Small intestine (tissue), 7 donors: Measurements from ENCODE around the gene IGSF21. TPM values are rescaled to one million over a fixed set of nuclear protein-coding genes. Genes with fewer than 3 reads are reported as not detected.

Experiments
- DNase-seq, 2 donors: peaks; one replicate each; pipeline versions ENCODE4 v3.0.0 to v3.0.0-alpha.2; 2013
- FAIRE-seq: peaks from 2 replicates; lab custom pipeline; 2012; peaks lifted over from hg19 to GRCh38; lab: Jason Lieb, UNC
- H3K27ac ChIP-seq, 3 donors: one replicate each; pipeline ENCODE4 v1.5.1; 2013; ENCODE audit warnings: low read length in 2 of 3, mild to moderate bottlenecking in 2 of 3, control low read depth in 1 of 3, inconsistent platforms in 1 of 3, low read depth in 1 of 3, moderate library complexity in 1 of 3
- H3K27me3 ChIP-seq, 3 donors: one replicate each; pipeline ENCODE4 v1.6.1; 2013; ENCODE audit warnings: low read length in 3 of 3, inconsistent platforms in 1 of 3; ENCODE audit not compliant: control insufficient read depth in 3 of 3, insufficient read depth in 3 of 3
- H3K36me3 ChIP-seq, 3 donors: one replicate each; pipeline ENCODE4 v1.6.1; 2013; ENCODE audit warnings: low read length in 3 of 3, inconsistent platforms in 1 of 3, low read depth in 1 of 3, mild to moderate bottlenecking in 1 of 3, moderate library complexity in 1 of 3; ENCODE audit not compliant: control insufficient read depth in 3 of 3, insufficient read depth in 2 of 3
- H3K4me1 ChIP-seq, 3 donors: one replicate each; pipeline ENCODE4 v1.6.1; 2013; ENCODE audit warnings: low read length in 2 of 3, inconsistent platforms in 1 of 3, low read depth in 1 of 3, mild to moderate bottlenecking in 1 of 3, moderate library complexity in 1 of 3; ENCODE audit not compliant: control insufficient read depth in 3 of 3, insufficient read depth in 2 of 3
- H3K4me3 ChIP-seq, 3 donors: one replicate each; pipeline ENCODE4 v1.5.1; 2013; ENCODE audit warnings: low read length in 3 of 3, control low read depth in 1 of 3, inconsistent platforms in 1 of 3, low read depth in 1 of 3, mild to moderate bottlenecking in 1 of 3, moderate library complexity in 1 of 3
- H3K9me3 ChIP-seq, 2 donors: one replicate each; pipeline ENCODE4 v1.6.1; 2013; ENCODE audit warnings: low read depth in 1 of 2, low read length in 1 of 2; ENCODE audit not compliant: control insufficient read depth in 2 of 2, insufficient read depth in 1 of 2
- WGBS, 3 donors: extraction: QIAGEN DNeasy Blood & Tissue Kit; methylation state at CpG; one replicate each; pipeline ENCODE4 v1.1.7; 2013; 5-methylcytosine and 5-hydroxymethylcytosine counted together
- polyA plus RNA-seq, 4 donors: library from polyadenylated mRNA; stranded (reverse) in 3 of 4; unstranded in 1 of 4; fragments of 200-250 nt in 3 of 4; fragments of 120-200 nt in 1 of 4; gene quantifications; one replicate each; pipeline versions ENCODE4 v1.2.1 to v1.2.3, GENCODE V29; 2013
- donor health status: healthy with polysubstance abuse.
- donor health status: control.
- donor health status: control.
- donor health status: Bipolar disorder and iron deficiency.
- donor health status: healthy.

The IGSF21 gene
- polyA plus RNA-seq, 4 donors: 0.18 to 0.38 TPM; not detected in 2

GRCh38 chr1:18332576-18332975 lies 225.0 kb downstream of the IGSF21 start:
- H3K27me3 ChIP-seq: no peaks in the 10 kb centered on the region
- no peaks in the 10 kb centered on the region for H3K4me1 ChIP-seq
- DNase-seq: no peak
- no peak overlapping the region for H3K4me3 ChIP-seq
- H3K36me3 ChIP-seq: no peaks in the 10 kb centered on the region
- WGBS, 3 donors: 25 to 42% (median 35%) methylated on average over 6 of the region's 6 CpGs
- no peak overlapping the region for H3K27ac ChIP-seq
- no peaks in the 10 kb centered on the region for H3K9me3 ChIP-seq
- no peak for FAIRE-seq

DNA sequence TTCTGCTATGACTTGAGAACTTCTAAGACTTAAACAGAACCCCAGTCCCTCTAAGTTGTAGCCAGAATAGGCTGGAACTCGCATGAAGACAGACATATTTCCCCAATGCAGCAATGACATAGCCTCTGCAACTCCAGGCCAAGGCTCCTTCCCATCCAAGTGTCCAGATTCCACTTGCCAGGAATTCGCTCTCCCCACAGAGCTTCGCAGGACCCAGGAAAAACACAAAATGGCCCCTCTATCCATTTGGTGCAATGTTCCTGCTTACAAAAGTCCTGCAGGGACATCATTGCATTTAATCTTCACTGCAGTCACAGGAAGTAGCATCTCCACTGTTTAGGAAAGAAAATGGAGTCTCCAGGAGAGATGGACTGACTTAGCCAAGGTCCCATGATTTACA lies 225.6 kb downstream of the IGSF21 start:
- FAIRE-seq (no peak), DNase-seq (no peak)
- Histone ChIP-seq H3K27ac (no peak overlapping the region), H3K4me1 (no peaks in the 10 kb centered on the region), H3K27me3 (no peaks in the 10 kb centered on the region), H3K4me3 (no peak overlapping the region), H3K36me3 (no peaks in the 10 kb centered on the region), H3K9me3 (no peaks in the 10 kb centered on the region)
- WGBS, 3 donors: 75 to 81% (median 77%) methylated on average over 3 of the region's 3 CpGs

GRCh38 chr1:18336801-18337200 lies 229.2 kb downstream of the IGSF21 start:
- Histone ChIP-seq H3K27ac (no peak overlapping the region), H3K9me3 (no peaks in the 10 kb centered on the region), H3K36me3 (no peaks in the 10 kb centered on the region), H3K27me3 (no peaks in the 10 kb centered on the region), H3K4me3 (no peak overlapping the region), H3K4me1 (no peaks in the 10 kb centered on the region)
- FAIRE-seq (no peak), DNase-seq (no peak)
- WGBS, 3 donors: 47 to 80% (median 62%) methylated on average over 4 of the region's 4 CpGs

DNA sequence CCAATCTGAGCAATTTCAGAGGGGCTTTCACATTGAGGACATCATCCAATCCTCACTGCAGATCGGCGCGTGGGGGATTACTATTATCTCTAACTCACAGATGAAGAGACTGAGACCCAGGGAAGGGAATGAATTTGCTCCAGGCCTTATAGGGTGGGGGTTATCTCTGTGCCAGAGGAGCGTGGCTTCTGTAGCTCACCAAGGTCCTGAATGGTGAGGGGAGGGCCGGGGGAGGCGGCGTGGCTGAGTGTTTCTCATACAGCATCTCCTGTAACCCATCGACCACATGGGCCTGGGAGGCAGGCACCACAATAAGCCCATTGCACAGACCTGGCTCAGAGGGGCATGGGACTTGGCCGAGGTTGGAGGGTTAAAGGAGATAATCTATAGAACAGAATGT lies 230.2 kb downstream of the IGSF21 start:
- Histone ChIP-seq H3K4me3 (no peak overlapping the region), H3K36me3 (no peaks in the 10 kb centered on the region), H3K27ac (no peak overlapping the region), H3K4me1 (no peaks in the 10 kb centered on the region), H3K27me3 (no peaks in the 10 kb centered on the region), H3K9me3 (no peaks in the 10 kb centered on the region)
- DNase-seq (no peak), FAIRE-seq (no peak)
- 65 to 75% (median 73%) methylated on average over 9 of the region's 9 CpGs for WGBS, 3 donors

GRCh38 chr1:18339161-18339560 lies 231.6 kb downstream of the IGSF21 start:
- H3K4me1 ChIP-seq: no peaks in the 10 kb centered on the region
- H3K9me3 ChIP-seq: no peaks in the 10 kb centered on the region
- no peak for DNase-seq
- no peaks in the 10 kb centered on the region for H3K27me3 ChIP-seq
- no peak overlapping the region for H3K4me3 ChIP-seq
- no peaks in the 10 kb centered on the region for H3K36me3 ChIP-seq
- 68 to 83% (median 82%) methylated on average over 11 of the region's 11 CpGs for WGBS, 3 donors
- no peak for FAIRE-seq
- H3K27ac ChIP-seq: no peak overlapping the region

DNA sequence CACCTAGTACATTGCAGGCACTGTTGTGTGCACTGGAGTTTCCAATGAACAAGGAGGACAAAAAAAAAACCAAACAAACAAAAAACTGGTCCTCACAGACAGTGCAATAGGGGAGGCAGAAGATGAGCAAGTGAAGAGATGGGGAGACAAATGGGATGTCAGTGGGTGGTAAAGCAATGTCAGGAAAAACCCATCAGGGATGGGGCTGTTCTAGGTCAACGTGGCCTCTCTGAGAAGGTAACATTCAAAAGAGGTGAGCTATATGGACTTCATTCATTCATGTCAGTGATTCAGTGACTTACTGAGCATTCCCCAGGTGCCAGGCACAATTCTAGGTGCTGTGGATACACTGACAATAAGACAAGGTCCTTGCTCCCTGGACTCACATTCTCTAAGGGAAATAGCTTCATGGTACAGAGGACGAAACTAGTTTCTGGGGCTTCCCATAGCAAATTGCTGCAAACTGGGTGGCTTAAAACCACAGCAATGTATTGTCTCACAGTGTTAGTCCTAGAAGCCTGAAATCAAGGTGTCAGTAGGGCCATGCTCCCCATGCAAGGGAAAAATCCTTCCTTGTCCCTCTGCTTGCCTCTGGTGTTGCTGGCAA lies 232.7 kb downstream of the IGSF21 start:
- FAIRE-seq (no peak), DNase-seq (no peak)
- H3K9me3 ChIP-seq: no peaks in the 10 kb centered on the region
- 51 to 65% (median 63%) methylated on average over 2 of the region's 2 CpGs for WGBS, 3 donors
- no peaks in the 10 kb centered on the region for H3K4me1 ChIP-seq
- H3K4me3 ChIP-seq: no peak overlapping the region
- no peaks in the 10 kb centered on the region for H3K27me3 ChIP-seq
- H3K36me3 ChIP-seq: no peaks in the 10 kb centered on the region
- H3K27ac ChIP-seq: no peak overlapping the region

- WGBS, 3 donors: 51 to 70% (median 59%) methylated on average over 2 of the region's 2 CpGs
- Histone ChIP-seq H3K4me1 (no peaks in the 10 kb centered on the region), H3K36me3 (no peaks in the 10 kb centered on the region), H3K27ac (no peak overlapping the region), H3K27me3 (no peaks in the 10 kb centered on the region), H3K9me3 (no peaks in the 10 kb centered on the region), H3K4me3 (no peak overlapping the region)
- FAIRE-seq (no peak), DNase-seq (no peak)
These were observed 233.2 kb downstream of the IGSF21 start for GRCh38 chr1:18340787-18341186.

- H3K27ac ChIP-seq: no peak overlapping the region
- WGBS, 3 donors: 63 to 71% (median 70%) methylated on average over 5 of the region's 5 CpGs
- H3K4me1 ChIP-seq: no peaks in the 10 kb centered on the region
- no peaks in the 10 kb centered on the region for H3K36me3 ChIP-seq
- no peaks in the 10 kb centered on the region for H3K9me3 ChIP-seq
- DNase-seq (no peak), FAIRE-seq (no peak)
- H3K27me3 ChIP-seq: no peaks in the 10 kb centered on the region
- H3K4me3 ChIP-seq: no peak overlapping the region
These were observed 233.9 kb downstream of the IGSF21 start for GRCh38 chr1:18341291-18342069.
